K562 (cell line): ENCODE measurements around the gene SMAP2. TPM values are rescaled to one million over a fixed set of nuclear protein-coding genes. Genes with fewer than 3 reads are reported as not detected.

Experiments used
- ATAC-seq: fragments of 200-7000 bp; cut with Tn5 transposase; 3 replicates; pipeline ENCODE4 v1.9.1; 2020; ENCODE audit warnings: moderate library complexity
- BruUV-seq: library from RNA; stranded (reverse); fragments of 400-500 nt; replicated peaks from 2 replicates; lab custom pipeline; 2021; lab: Mats Ljungman, UMichigan
- CTCF ChIA-PET: fragments of 300-600 bp; formaldehyde crosslinking; extraction: SDS; loops from one replicate; lab custom pipeline; 2021; ENCODE audit warnings: low intra/inter-chr PET ratio; lab: Yijun Ruan, JAX
- POLR2A ChIA-PET: fragments of 300-600, 350-650 bp; sonication (Branson Sonifier 250); formaldehyde crosslinking; extraction: SDS; loops from one replicate; lab custom pipeline; 2021; ENCODE audit warnings: antibody characterized with exemption, inconsistent platforms; lab: Yijun Ruan, JAX
- DNase-seq, 4 experiments: peaks; one replicate each; pipeline versions ENCODE4 v3.0.0 to v3.0.0-alpha.2; 2011 to 2018; ENCODE audit warnings: low spot score in 3 of 4, mixed read lengths in 3 of 4; ENCODE audit errors: extremely low read depth in 1 of 4
- FAIRE-seq: peaks from 2 replicates; lab custom pipeline; 2011; peaks lifted over from hg19 to GRCh38; lab: Jason Lieb, UNC
- H2AFZ ChIP-seq: 2 replicates; pipeline ENCODE4 v1.6.0; 2011; ENCODE audit warnings: low read depth, low read length, control low read depth, inconsistent platforms
- H3K27ac ChIP-seq: fragments of 200-600 bp; 3 replicates; pipeline ENCODE4 v1.8.0; 2011; ENCODE audit warnings: low read depth, mild to moderate bottlenecking, control low read depth, inconsistent platforms, low read length, moderate library complexity, mixed read lengths; ENCODE audit errors: extremely low read depth
- H3K27me3 ChIP-seq, 2 experiments: fragments of 300-600 bp in 1 of 2; 2 replicates in 1 of 2; 3 replicates in 1 of 2; pipeline versions ENCODE4 v1.6.0 to v1.8.0; 2011; ENCODE audit warnings: inconsistent platforms in 2 of 2, low read length in 2 of 2, mild to moderate bottlenecking in 1 of 2, mixed read lengths in 1 of 2, moderate library complexity in 1 of 2; ENCODE audit not compliant: control insufficient read depth in 2 of 2, insufficient read depth in 2 of 2
- H3K36me3 ChIP-seq: fragments of 300-600 bp; 3 replicates; pipeline ENCODE4 v1.8.0; 2011; ENCODE audit warnings: mild to moderate bottlenecking, low read length, inconsistent platforms; ENCODE audit not compliant: control insufficient read depth, insufficient read depth
- H3K4me1 ChIP-seq, 2 experiments: fragments of 200-600 bp in 1 of 2; replicated peaks in 1 of 2; 2 replicates in 1 of 2; 3 replicates in 1 of 2; pipeline versions ENCODE4 v1.5.1 to v1.8.0; 2011; ENCODE audit warnings: inconsistent platforms in 2 of 2, low read length in 2 of 2, mild to moderate bottlenecking in 1 of 2, mixed read lengths in 1 of 2, moderate library complexity in 1 of 2; ENCODE audit not compliant: control insufficient read depth in 2 of 2, insufficient read depth in 2 of 2
- H3K4me2 ChIP-seq: 2 replicates; pipeline ENCODE4 v1.6.1; 2011; ENCODE audit warnings: low read length, control low read depth, inconsistent platforms, mixed read lengths; ENCODE audit not compliant: insufficient read depth
- H3K4me3 ChIP-seq: fragments of 200-600 bp; sonication (generic), shearing (Covaris generic); 2 replicates; pipeline ENCODE4 v1.5.1; 2016; ENCODE audit warnings: control low read depth, inconsistent platforms
- H3K79me2 ChIP-seq: fragments of 200-600 bp; 3 replicates; pipeline ENCODE4 v1.8.0; 2011; ENCODE audit warnings: low read length, inconsistent platforms; ENCODE audit not compliant: control insufficient read depth, insufficient read depth
- H3K9ac ChIP-seq, 2 experiments: 2 replicates each; pipeline versions ENCODE4 v1.6.0 to v1.6.1; 2011; ENCODE audit warnings: low read depth in 2 of 2, low read length in 2 of 2, control low read depth in 1 of 2, inconsistent platforms in 1 of 2, mild to moderate bottlenecking in 1 of 2, mixed read lengths in 1 of 2; ENCODE audit not compliant: insufficient read depth in 1 of 2
- H3K9me1 ChIP-seq: one replicate; pipeline ENCODE4 v1.6.0; 2011; ENCODE audit warnings: inconsistent platforms, mild to moderate bottlenecking, low read length, moderate library complexity; ENCODE audit not compliant: control insufficient read depth, insufficient read depth
- H3K9me3 ChIP-seq: replicated peaks from 2 replicates; pipeline ENCODE4 v1.5.1; 2011; ENCODE audit warnings: low read depth, low read length, inconsistent platforms; ENCODE audit not compliant: control insufficient read depth, insufficient read depth
- H4K20me1 ChIP-seq: replicated peaks from 2 replicates; pipeline ENCODE4 v1.6.1; 2011; ENCODE audit warnings: low read length, inconsistent platforms, mixed read lengths; ENCODE audit not compliant: control insufficient read depth, insufficient read depth
- BCOR ChIP-seq: fragments of 450-650 bp; IDR thresholded peaks from 2 replicates; pipeline ENCODE4 v1.6.1; 2016
- KDM1A ChIP-seq, 2 experiments: fragments of 450-650 bp; IDR thresholded peaks; 2 replicates each; pipeline ENCODE4 v1.6.1; 2016; ENCODE audit warnings: mild to moderate bottlenecking in 2 of 2
- MYC ChIP-seq, 2 experiments: fragments of 250-450 bp in 1 of 2; sonication (Bioruptor Pico) in 1 of 2; IDR thresholded peaks; 2 replicates each; pipeline versions ENCODE4 v1.5.1 to v1.6.1; 2012 to 2021; ENCODE audit warnings: low read depth in 2 of 2, borderline replicate concordance in 1 of 2, improper control_type of control experiment in 1 of 2, low read length in 1 of 2, mild to moderate bottlenecking in 1 of 2, moderate library complexity in 1 of 2
- RBM25 ChIP-seq: fragments of 200-400 bp; formaldehyde crosslinking; IDR thresholded peaks from 2 replicates; pipeline ENCODE4 v1.6.1; 2018; ENCODE audit warnings: low read length, low read depth, moderate library complexity; ENCODE audit not compliant: severe bottlenecking
- ZSCAN29 ChIP-seq: fragments of 450-650 bp; IDR thresholded peaks from 2 replicates; pipeline ENCODE4 v1.6.1; 2017
- WGBS: fragments of 100-300 bp; shearing (Covaris generic); methylation state at CpG from one replicate; pipeline ENCODE4 v1.1.6; 2016; ENCODE audit warnings: low coverage, mixed read lengths; ENCODE audit not compliant: insufficient coverage; ENCODE audit errors: missing lambda C conversion rate; 5-methylcytosine and 5-hydroxymethylcytosine counted together
- in situ Hi-C: fragments of 300-500 bp; cut with MboI; formaldehyde crosslinking; loops from 4 replicates; pipeline ENCODE4 v1.15.0; 2018; ENCODE audit warnings: inconsistent platforms, mixed read lengths
- intact Hi-C: fragments of 100-400 bp; cut with micrococcal nuclease; formaldehyde crosslinking; loops from 2 replicates; pipeline ENCODE4 v1.14.2; 2022
- polyA plus RNA-seq, 8 experiments: library from polyadenylated mRNA; depleted of rRNA in 4 of 8; stranded (reverse) in 5 of 8; unstranded in 3 of 8; fragments of >200 nt; fragmentation: Nextera tagmentation in 2 of 8; fragmentation: Illumina TruSeq in 1 of 8; extraction: Ambion mirVana in 2 of 8; extraction: Trizol in 1 of 8; gene quantifications; 2 replicates each; pipeline versions ENCODE4 v1.2.1 to v1.2.3, GENCODE V29; 2011 to 2014; ENCODE audit warnings: inconsistent platforms in 1 of 8, missing spikeins in 1 of 8
- total RNA-seq, 7 experiments: library from RNA; depleted of rRNA in 6 of 7; stranded (reverse); fragments of >200 nt in 6 of 7; fragmentation: Illumina TruSeq in 2 of 7; extraction: Trizol in 2 of 7; gene quantifications; 2 replicates each; pipeline versions ENCODE4 v1.2.1 to v1.2.3, GENCODE V29; 2011 to 2021; ENCODE audit warnings: low replicate concordance in 1 of 7

Gene SMAP2
- total and polyA plus RNA-seq, 9 of the 15 experiments (the other 6 are each of a cell fraction or from before 2014, with no cell fraction given) = 38.7 to 212 (median 94.1) TPM

- in situ Hi-C loops (no loop called here), intact Hi-C loops (no loop called here)
- ChIA-PET POLR2A (interaction anchor here (0.7 to 2.9 kb wide), 4 partner anchors 7 to 488 kb away, joined by 3 to 15 read pairs (median 4); partner anchors contain the start of gene TRIT1), CTCF (no interaction called here)
- Histone ChIP-seq H3K27ac (no peak overlapping the region), H3K4me1 (peaks cover 11 to 14% of the 10 kb centered on the region in 2 experiments; a peak in 4 of 5 replicates), H3K4me3 (no peak overlapping the region), H3K36me3 (peaks cover 7% of the 10 kb centered on the region; the same call in 2 of the 3 replicates), H3K4me2 (no peak overlapping the region), H4K20me1 (no peaks in the 10 kb centered on the region), H3K27me3 (no peaks in the 10 kb centered on the region), H3K9ac (no peak overlapping the region), H2AFZ (peak overlapping the region; percentile 46), H3K9me3 (no peaks in the 10 kb centered on the region), H3K79me2 (peaks cover 37% of the 10 kb centered on the region), H3K9me1 (no peaks in the 10 kb centered on the region)
- WGBS = 64% methylated on average over 4 of the region's 4 CpGs
- TF ChIP-seq BCOR = peak; percentile 72
- TF ChIP-seq ZSCAN29 = no peak
- TF ChIP-seq RBM25 = peak; percentile 75
- TF ChIP-seq KDM1A (IDR thresholded peaks at IDR 0.05) = peak; percentile 22 to 50; a peak in 1 of 4 replicates
- no peak for TF ChIP-seq MYC (IDR thresholded peaks at IDR 0.05; ENCODE audit: low read depth, low read length)
- no peak for TF ChIP-seq MYC (CRISPR knock-in tag; IDR thresholded peaks at IDR 0.05; ENCODE audit: borderline replicate concordance, low read depth)
- DNase-seq (no peak), ATAC-seq (no peak), FAIRE-seq (no peak)
- BruUV-seq = no TSS peak
Observed at GRCh38 chr1:40371707-40372258, 1.7 kb upstream of the SMAP2 start.
